Thymus (tissue), 11 donors: Measurements from ENCODE around the gene PSD4. TPM values are rescaled to one million over a fixed set of nuclear protein-coding genes. Genes with fewer than 3 reads are reported as not detected.
A peak's percentile ranks its signal among the peaks of the same experiment; 100 is the strongest.

Experiments
- DNase-seq, 9 donors: peaks; one replicate each; pipeline ENCODE4 v3.0.0-alpha.2; 2013; ENCODE audit warnings: low spot score in 9 of 9, low read depth in 6 of 9, missing footprints in 1 of 9
- H3K27ac ChIP-seq, 2 donors: one replicate each; pipeline ENCODE4 v1.5.1; 2013; ENCODE audit warnings: control low read depth in 1 of 2, low read depth in 1 of 2, low read length in 1 of 2, mild to moderate bottlenecking in 1 of 2, moderate library complexity in 1 of 2
- H3K27me3 ChIP-seq, 2 donors: one replicate each; pipeline ENCODE4 v1.5.1; 2013; ENCODE audit warnings: low read length in 1 of 2; ENCODE audit not compliant: control insufficient read depth in 2 of 2, insufficient read depth in 1 of 2
- H3K36me3 ChIP-seq, 2 donors: one replicate each; pipeline ENCODE4 v1.5.1; 2013; ENCODE audit warnings: low read length in 1 of 2, mild to moderate bottlenecking in 1 of 2, moderate library complexity in 1 of 2; ENCODE audit not compliant: control insufficient read depth in 2 of 2, insufficient read depth in 2 of 2
- H3K4me1 ChIP-seq, 2 donors: one replicate each; pipeline ENCODE4 v1.5.1; 2013; ENCODE audit warnings: low read length in 2 of 2; ENCODE audit not compliant: control insufficient read depth in 2 of 2, insufficient read depth in 2 of 2
- H3K4me3 ChIP-seq, 2 donors: one replicate each; pipeline ENCODE4 v1.5.1; 2013; ENCODE audit warnings: low read length in 2 of 2, control low read depth in 1 of 2, mild to moderate bottlenecking in 1 of 2
- H3K9me3 ChIP-seq, 2 donors: one replicate each; pipeline ENCODE4 v1.5.1; 2013; ENCODE audit warnings: low read length in 1 of 2, mild to moderate bottlenecking in 1 of 2; ENCODE audit not compliant: control insufficient read depth in 2 of 2, insufficient read depth in 1 of 2
- WGBS: extraction: QIAGEN DNeasy Blood & Tissue Kit; methylation state at CpG from one replicate; pipeline ENCODE4 v1.1.7; 2013; 5-methylcytosine and 5-hydroxymethylcytosine counted together
- polyA plus RNA-seq: library from polyadenylated mRNA; stranded (reverse); fragments of 200-250 nt; gene quantifications from one replicate; pipeline ENCODE4 v1.2.3, GENCODE V29; 2013
- total RNA-seq: library from RNA; stranded (reverse); fragments of 120-200 nt; gene quantifications from one replicate; pipeline ENCODE4 v1.2.4, GENCODE V29; 2013
- donor health status: healthy.

PSD4 gene
- total and polyA plus RNA-seq, 2 donors = 81.8 to 92.1 TPM

GRCh38 chr2:113198048-113198789 is 24.4 kb downstream of the PSD4 start:
- no peak overlapping the region for H3K27ac ChIP-seq
- no peaks in the 10 kb centered on the region for H3K9me3 ChIP-seq
- peaks cover 0 to 2% of the 10 kb centered on the region in 2 donors for H3K4me1 ChIP-seq
- H3K27me3 ChIP-seq = no peaks in the 10 kb centered on the region
- no peak overlapping the region for H3K4me3 ChIP-seq
- 97% methylated on average over 32 of the region's 32 CpGs for WGBS
- no peak for DNase-seq
- H3K36me3 ChIP-seq = peaks cover 89 to 93% of the 10 kb centered on the region in 2 donors

GRCh38 chr2:113198790-113199612 is 25.2 kb downstream of the PSD4 start:
- H3K27me3 ChIP-seq = no peaks in the 10 kb centered on the region
- H3K4me1 ChIP-seq = peaks cover 0 to 3% of the 10 kb centered on the region in 2 donors
- 56% methylated on average over 79 of the region's 79 CpGs for WGBS
- peak in 5 of 9 donors; percentile 46 to 75 (median 57) for DNase-seq
- H3K36me3 ChIP-seq = peaks cover 81 to 85% of the 10 kb centered on the region in 2 donors
- peak overlapping the region in 1 of 2 donors; percentile 74 for H3K27ac ChIP-seq
- peak overlapping the region in 1 of 2 donors; percentile 22 for H3K4me3 ChIP-seq
- H3K9me3 ChIP-seq = no peaks in the 10 kb centered on the region

- 99% methylated on average over 4 of the region's 4 CpGs for WGBS
- DNase-seq = no peak
- Histone ChIP-seq H3K27ac (no peak overlapping the region), H3K9me3 (no peaks in the 10 kb centered on the region), H3K4me1 (peaks cover 0 to 9% of the 10 kb centered on the region in 2 donors), H3K4me3 (no peak overlapping the region), H3K27me3 (no peaks in the 10 kb centered on the region), H3K36me3 (peaks cover 74 to 75% of the 10 kb centered on the region in 2 donors)
Measured at GRCh38 chr2:113200236-113200635, 26.5 kb downstream of the PSD4 start.

- Histone ChIP-seq H3K36me3 (peaks cover 67 to 68% of the 10 kb centered on the region in 2 donors), H3K4me3 (no peak overlapping the region), H3K27ac (no peak overlapping the region), H3K9me3 (no peaks in the 10 kb centered on the region), H3K4me1 (peaks cover 0 to 9% of the 10 kb centered on the region in 2 donors), H3K27me3 (no peaks in the 10 kb centered on the region)
- WGBS = 98% methylated on average over 17 of the region's 17 CpGs
- no peak for DNase-seq
Measured at GRCh38 chr2:113200736-113201490, 27.1 kb downstream of the PSD4 start.

- Histone ChIP-seq H3K36me3 (peaks cover 59 to 60% of the 10 kb centered on the region in 2 donors), H3K4me1 (peaks cover 0 to 9% of the 10 kb centered on the region in 2 donors), H3K27me3 (no peaks in the 10 kb centered on the region), H3K9me3 (no peaks in the 10 kb centered on the region), H3K4me3 (no peak overlapping the region), H3K27ac (no peak overlapping the region)
- 98% methylated on average over 8 of the region's 8 CpGs for WGBS
- DNase-seq = no peak
Measured at GRCh38 chr2:113201496-113202304, 27.9 kb downstream of the PSD4 start.

- 92% methylated on average over 13 of the region's 13 CpGs for WGBS
- Histone ChIP-seq H3K36me3 (peaks cover 50 to 51% of the 10 kb centered on the region in 2 donors), H3K9me3 (no peaks in the 10 kb centered on the region), H3K4me3 (no peak overlapping the region), H3K27me3 (no peaks in the 10 kb centered on the region), H3K4me1 (peaks cover 0 to 9% of the 10 kb centered on the region in 2 donors), H3K27ac (no peak overlapping the region)
- DNase-seq = no peak
Measured at GRCh38 chr2:113202305-113203216, 28.8 kb downstream of the PSD4 start.

- H3K4me3 ChIP-seq = no peak overlapping the region
- no peaks in the 10 kb centered on the region for H3K27me3 ChIP-seq
- peaks cover 0 to 9% of the 10 kb centered on the region in 2 donors for H3K4me1 ChIP-seq
- peaks cover 44 to 45% of the 10 kb centered on the region in 2 donors for H3K36me3 ChIP-seq
- no peak overlapping the region for H3K27ac ChIP-seq
- DNase-seq = no peak
- H3K9me3 ChIP-seq = no peaks in the 10 kb centered on the region
Measured at GRCh38 chr2:113203217-113203530, 29.4 kb downstream of the PSD4 start.
